MM.1S (cell line): ENCODE data around the gene GTF2H2C.
"Not testable (repeated sequence)": the region's sequence is repeated elsewhere in the genome, so short reads cannot be mapped to it uniquely, and the experiment has no call there.

Experiments used
- DNase-seq: peaks from one replicate; pipeline ENCODE4 v3.0.0-alpha.2; 2015
- H2AFZ ChIP-seq: fragments of 300-600 bp; sonication (generic); 2 replicates; pipeline ENCODE4 v1.6.0; 2016; ENCODE audit warnings: antibody characterized with exemption, low read length
- H3F3A ChIP-seq: fragments of 300-600 bp; sonication (generic); 2 replicates; pipeline ENCODE4 v1.6.1; 2016; ENCODE audit warnings: mild to moderate bottlenecking, antibody characterized with exemption, low read length, moderate library complexity, mixed read lengths; ENCODE audit not compliant: insufficient read depth
- H3K27ac ChIP-seq: fragments of 300-600 bp; sonication (generic); 2 replicates; pipeline ENCODE4 v1.5.1; 2016; ENCODE audit warnings: mild to moderate bottlenecking, low read length
- H3K27me3 ChIP-seq: fragments of 300-600 bp; sonication (generic); replicated peaks from 2 replicates; pipeline ENCODE4 v1.6.0; 2016; ENCODE audit warnings: low read length; ENCODE audit not compliant: insufficient read depth
- H3K36me3 ChIP-seq: fragments of 300-600 bp; sonication (generic); replicated peaks from 2 replicates; pipeline ENCODE4 v1.6.1; 2016; ENCODE audit warnings: mild to moderate bottlenecking, low read length, mixed read lengths; ENCODE audit not compliant: insufficient read depth
- H3K4me1 ChIP-seq: fragments of 300-600 bp; sonication (generic); 2 replicates; pipeline ENCODE4 v1.6.1; 2016; ENCODE audit warnings: low read length, mixed read lengths
- H3K4me2 ChIP-seq: fragments of 300-600 bp; sonication (generic); 2 replicates; pipeline ENCODE4 v1.6.0; 2016; ENCODE audit warnings: low read depth, low read length
- H3K4me3 ChIP-seq: fragments of 300-600 bp; sonication (generic); 2 replicates; pipeline ENCODE4 v1.5.1; 2016; ENCODE audit warnings: low read length, mixed read lengths
- H3K79me2 ChIP-seq: fragments of 300-600 bp; sonication (generic); 2 replicates; pipeline ENCODE4 v1.6.1; 2016; ENCODE audit warnings: mixed run types, low read length, mixed read lengths
- H3K9ac ChIP-seq: fragments of 300-600 bp; sonication (generic); 2 replicates; pipeline ENCODE4 v1.6.1; 2016; ENCODE audit warnings: low read length, mixed read lengths
- H3K9me2 ChIP-seq: fragments of 300-600 bp; sonication (generic); replicated peaks from 2 replicates; pipeline ENCODE4 v1.6.1; 2016; ENCODE audit warnings: mild to moderate bottlenecking, low read length, mixed read lengths; ENCODE audit not compliant: insufficient read depth
- H3K9me3 ChIP-seq: fragments of 300-600 bp; sonication (generic); replicated peaks from 2 replicates; pipeline ENCODE4 v1.6.1; 2016; ENCODE audit warnings: mild to moderate bottlenecking, low read length, mixed read lengths; ENCODE audit not compliant: insufficient read depth
- H4K20me1 ChIP-seq: fragments of 300-600 bp; sonication (generic); 2 replicates; pipeline ENCODE4 v1.6.1; 2016; ENCODE audit warnings: mild to moderate bottlenecking, low read length, moderate library complexity, mixed read lengths; ENCODE audit not compliant: insufficient read depth

The GTF2H2C gene

GRCh38 chr5:69541347-69541746, 18.6 kb upstream of the GTF2H2C start:
- H3K27ac ChIP-seq, DNase-seq, H4K20me1 ChIP-seq, H3K4me1 ChIP-seq, H3K9me3 ChIP-seq, H3K4me2 ChIP-seq, H3K27me3 ChIP-seq, H3K9me2 ChIP-seq, H3K4me3 ChIP-seq, H3K9ac ChIP-seq, H2AFZ ChIP-seq, H3K36me3 ChIP-seq, H3K79me2 ChIP-seq, H3F3A ChIP-seq: not testable (repeated sequence)

GRCh38 chr5:69542838-69543618, 17.0 kb upstream of the GTF2H2C start:
- H4K20me1 ChIP-seq, H3K27ac ChIP-seq, H3F3A ChIP-seq, H3K9me2 ChIP-seq, H3K36me3 ChIP-seq, H3K79me2 ChIP-seq, H3K4me2 ChIP-seq, H3K4me1 ChIP-seq, H3K9me3 ChIP-seq, H3K9ac ChIP-seq, H2AFZ ChIP-seq, H3K27me3 ChIP-seq, DNase-seq, H3K4me3 ChIP-seq: not testable (repeated sequence)

GRCh38 chr5:69544602-69545001, 15.4 kb upstream of the GTF2H2C start:
- H4K20me1 ChIP-seq, H3K4me2 ChIP-seq, H3K27me3 ChIP-seq, H3K9me2 ChIP-seq, H3K9me3 ChIP-seq, H2AFZ ChIP-seq, H3K4me1 ChIP-seq, DNase-seq, H3K79me2 ChIP-seq, H3K36me3 ChIP-seq, H3K27ac ChIP-seq, H3F3A ChIP-seq, H3K4me3 ChIP-seq, H3K9ac ChIP-seq: not testable (repeated sequence)

DNA sequence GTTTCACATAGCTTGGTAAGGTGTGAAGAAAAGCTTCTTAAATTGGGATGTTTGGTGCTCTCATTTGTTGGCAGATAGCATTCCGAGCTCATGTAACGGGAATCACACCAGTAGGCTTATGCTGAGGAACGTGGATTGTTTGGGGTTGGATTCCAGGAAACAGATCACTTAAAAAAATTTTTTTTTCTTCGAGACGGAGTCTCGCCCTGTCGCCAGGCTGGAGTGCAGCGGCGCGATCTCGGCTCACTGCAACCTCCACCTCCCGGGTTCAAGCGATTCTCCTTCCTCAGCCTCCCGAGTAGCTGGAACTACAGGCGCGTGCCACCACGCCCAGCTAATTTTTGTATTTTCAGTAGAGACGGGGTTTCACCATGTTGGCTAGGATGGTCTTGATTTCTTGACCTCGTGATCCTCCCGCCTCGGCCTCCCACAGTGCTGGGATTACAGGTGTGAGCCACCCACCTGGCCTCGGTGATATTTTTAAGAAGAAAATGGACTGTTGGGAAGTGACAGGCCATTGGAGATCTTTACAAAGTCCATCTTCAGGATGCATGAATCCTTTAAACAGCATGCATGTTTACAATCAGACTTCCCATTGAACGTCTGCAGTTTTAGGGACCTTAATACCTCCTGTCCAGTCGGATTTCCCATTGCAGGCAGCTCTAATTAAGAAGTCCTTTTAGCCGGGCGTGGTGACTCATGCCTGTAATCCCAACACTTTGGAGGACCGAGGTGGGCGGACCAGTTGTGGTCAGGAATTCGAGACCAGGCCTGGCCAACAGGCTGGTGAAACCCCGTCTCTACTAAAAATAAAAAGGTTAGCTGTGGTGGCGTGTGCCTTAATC, 818 bp downstream of the GTF2H2C start:
- not testable (repeated sequence) for H3K36me3 ChIP-seq, H2AFZ ChIP-seq, H3K27me3 ChIP-seq, H4K20me1 ChIP-seq, H3K9me3 ChIP-seq, H3K27ac ChIP-seq, H3K9ac ChIP-seq, H3F3A ChIP-seq, DNase-seq, H3K4me2 ChIP-seq, H3K4me3 ChIP-seq, H3K9me2 ChIP-seq, H3K4me1 ChIP-seq, H3K79me2 ChIP-seq

DNA sequence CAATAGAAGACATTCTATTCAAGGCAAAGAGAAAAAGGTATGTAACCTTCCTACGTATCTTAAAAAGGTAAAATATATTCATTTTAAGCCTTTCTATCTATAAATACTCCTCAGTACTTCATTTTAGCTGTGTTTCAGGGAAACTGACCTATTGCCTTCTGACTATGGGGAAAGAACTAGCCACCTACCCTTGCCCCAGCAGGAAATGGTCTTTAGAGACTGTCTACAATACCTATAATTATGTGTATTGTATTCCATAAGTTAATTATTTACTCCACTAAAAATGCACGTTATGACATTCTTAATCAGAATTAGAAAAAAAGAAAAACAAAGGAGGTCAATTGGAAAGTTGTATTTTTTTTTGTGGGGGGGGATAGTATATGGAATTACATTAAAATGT, 6.2 kb downstream of the GTF2H2C start:
- not testable (repeated sequence) for H3K27me3 ChIP-seq, H3K36me3 ChIP-seq, H3K4me3 ChIP-seq, H3K79me2 ChIP-seq, H3K9me2 ChIP-seq, H3F3A ChIP-seq, H3K9ac ChIP-seq, DNase-seq, H2AFZ ChIP-seq, H3K27ac ChIP-seq, H3K4me1 ChIP-seq, H3K4me2 ChIP-seq, H4K20me1 ChIP-seq, H3K9me3 ChIP-seq

GRCh38 chr5:69568072-69568471, 8.1 kb downstream of the GTF2H2C start:
- H3K27ac ChIP-seq, H3K4me1 ChIP-seq, DNase-seq, H3K9me3 ChIP-seq, H3K4me2 ChIP-seq, H3F3A ChIP-seq, H4K20me1 ChIP-seq, H3K9me2 ChIP-seq, H3K9ac ChIP-seq, H3K79me2 ChIP-seq, H2AFZ ChIP-seq, H3K27me3 ChIP-seq, H3K36me3 ChIP-seq, H3K4me3 ChIP-seq: not testable (repeated sequence)

- H3K36me3 ChIP-seq, H3K27me3 ChIP-seq, H3K4me3 ChIP-seq, H3K9ac ChIP-seq, H3F3A ChIP-seq, H3K79me2 ChIP-seq, H3K4me1 ChIP-seq, DNase-seq, H3K9me3 ChIP-seq, H2AFZ ChIP-seq, H3K9me2 ChIP-seq, H4K20me1 ChIP-seq, H3K4me2 ChIP-seq, H3K27ac ChIP-seq: not testable (repeated sequence)
Observed at GRCh38 chr5:69583356-69583755, 23.4 kb downstream of the GTF2H2C start.
